H1 (cell line): ENCODE data around the gene RTEL1. TPM values are rescaled to one million over a fixed set of nuclear protein-coding genes. Genes with fewer than 3 reads are reported as not detected.
A peak's percentile ranks its signal among the peaks of the same experiment; 100 is the strongest.

Experiments
- CTCF ChIA-PET: fragments of 300-600 bp; sonication (Branson Sonifier 250); formaldehyde crosslinking; loops from one replicate; lab custom pipeline; 2021; ENCODE audit not compliant: partially characterized antibody; lab: Charles Lee
- POLR2A ChIA-PET: fragments of 300-600 bp; sonication (Branson Sonifier 250); formaldehyde crosslinking; loops from one replicate; lab custom pipeline; 2021; ENCODE audit warnings: inconsistent platforms; ENCODE audit not compliant: partially characterized antibody; lab: Charles Lee
- DNase-seq, 2 experiments: peaks; one replicate each; pipeline versions ENCODE4 v3.0.0 to v3.0.0-alpha.2; 2010 to 2022; ENCODE audit warnings: low spot score in 2 of 2, low read depth in 1 of 2, mixed read lengths in 1 of 2
- FAIRE-seq: peaks from 2 replicates; lab custom pipeline; 2011; peaks lifted over from hg19 to GRCh38; lab: Jason Lieb, UNC
- H2AFZ ChIP-seq: 2 replicates; pipeline ENCODE4 v1.8.1; 2012; ENCODE audit warnings: low read length, inconsistent platforms
- H2AK5ac ChIP-seq: 2 replicates; pipeline ENCODE4 v1.6.1; 2013; ENCODE audit warnings: low read depth, low read length
- H2BK120ac ChIP-seq: replicated peaks from 2 replicates; pipeline ENCODE3; 2013; ENCODE audit warnings: low read depth, low read length, inconsistent platforms
- H2BK12ac ChIP-seq: 2 replicates; pipeline ENCODE4 v1.6.1; 2013; ENCODE audit warnings: low read depth, low read length
- H2BK15ac ChIP-seq: 2 replicates; pipeline ENCODE4 v1.6.1; 2013; ENCODE audit warnings: low read length
- H2BK20ac ChIP-seq: 2 replicates; pipeline ENCODE4 v1.6.1; 2013; ENCODE audit warnings: low read length
- H2BK5ac ChIP-seq: 2 replicates; pipeline ENCODE4 v1.6.1; 2013; ENCODE audit warnings: low read depth, low read length
- H3K14ac ChIP-seq: 2 replicates; pipeline ENCODE4 v1.6.1; 2013; ENCODE audit warnings: inconsistent platforms; ENCODE audit not compliant: insufficient read length
- H3K18ac ChIP-seq: 2 replicates; pipeline ENCODE4 v1.6.1; 2013; ENCODE audit warnings: low read length; ENCODE audit errors: extremely low read depth
- H3K23ac ChIP-seq: 2 replicates; pipeline ENCODE4 v1.6.1; 2013; ENCODE audit warnings: inconsistent platforms; ENCODE audit not compliant: insufficient read length
- H3K23me2 ChIP-seq: 2 replicates; pipeline ENCODE4 v1.6.1; 2013; ENCODE audit warnings: low read depth, low read length
- H3K27ac ChIP-seq: 2 replicates; pipeline ENCODE4 v1.6.1; 2011; ENCODE audit warnings: low read depth, low read length, inconsistent platforms
- H3K27me3 ChIP-seq, 4 experiments: replicated peaks in 1 of 4; 1 replicate in 1 of 4; 2 replicates in 3 of 4; pipeline versions ENCODE4 v1.6.1 to v1.8.1; 2011 to 2013; ENCODE audit warnings: low read length in 3 of 4, mild to moderate bottlenecking in 3 of 4, inconsistent platforms in 2 of 4, mixed read lengths in 2 of 4, moderate library complexity in 1 of 4; ENCODE audit not compliant: control insufficient read depth in 3 of 4, insufficient read depth in 3 of 4; ENCODE audit errors: extremely low read depth in 1 of 4
- H3K36me3 ChIP-seq, 4 experiments: 2 replicates each; pipeline versions ENCODE4 v1.6.1 to v1.8.1; 2011 to 2013; ENCODE audit warnings: mild to moderate bottlenecking in 4 of 4, low read length in 3 of 4, moderate library complexity in 2 of 4, control low read depth in 1 of 4, inconsistent platforms in 1 of 4; ENCODE audit not compliant: insufficient read depth in 4 of 4, control insufficient read depth in 2 of 4
- H3K4ac ChIP-seq: replicated peaks from 2 replicates; pipeline ENCODE3; 2013; ENCODE audit warnings: low read length, low read depth, mixed read lengths, inconsistent platforms; ENCODE audit not compliant: insufficient read length
- H3K4me1 ChIP-seq, 4 experiments: replicated peaks in 1 of 4; 1 replicate in 1 of 4; 2 replicates in 3 of 4; pipeline versions ENCODE4 v1.6.1 to v1.8.1; 2011 to 2013; ENCODE audit warnings: low read length in 3 of 4, inconsistent platforms in 2 of 4, mixed read lengths in 1 of 4; ENCODE audit not compliant: insufficient read depth in 4 of 4, control insufficient read depth in 3 of 4
- H3K4me2 ChIP-seq, 2 experiments: 2 replicates each; pipeline versions ENCODE4 v1.6.1 to v1.8.1; 2011 to 2013; ENCODE audit warnings: low read depth in 2 of 2, low read length in 2 of 2, control low read depth in 1 of 2, inconsistent platforms in 1 of 2, mild to moderate bottlenecking in 1 of 2; ENCODE audit not compliant: insufficient read depth in 1 of 2
- H3K4me3 ChIP-seq, 4 experiments: fragments of 200-600, 300-600 bp in 1 of 4; sonication (generic), shearing (Covaris generic), sonication (Bioruptor Twin) in 1 of 4; 2 replicates each; pipeline versions ENCODE4 v1.5.1 to v1.8.1; 2011 to 2016; ENCODE audit warnings: low read length in 4 of 4, low read depth in 3 of 4, control low read depth in 2 of 4, inconsistent platforms in 2 of 4, mild to moderate bottlenecking in 2 of 4, mixed read lengths in 1 of 4, moderate library complexity in 1 of 4; ENCODE audit not compliant: insufficient read depth in 2 of 4; ENCODE audit errors: extremely low read depth in 1 of 4
- H3K56ac ChIP-seq: replicated peaks from 2 replicates; pipeline ENCODE3; 2013; ENCODE audit warnings: low read depth, mild to moderate bottlenecking, mixed read lengths, low read length, inconsistent platforms; ENCODE audit not compliant: insufficient read length
- H3K79me1 ChIP-seq: 2 replicates; pipeline ENCODE4 v1.6.1; 2013; ENCODE audit warnings: low read depth, low read length, control low read depth
- H3K79me2 ChIP-seq, 2 experiments: 2 replicates each; pipeline versions ENCODE4 v1.6.1 to v1.8.1; 2012 to 2013; ENCODE audit warnings: low read length in 2 of 2, mild to moderate bottlenecking in 2 of 2, inconsistent platforms in 1 of 2; ENCODE audit not compliant: insufficient read depth in 2 of 2, control insufficient read depth in 1 of 2
- H3K9ac ChIP-seq, 4 experiments: replicated peaks in 1 of 4; 1 replicate in 1 of 4; 2 replicates in 3 of 4; pipeline versions ENCODE4 v1.6.1 to v1.8.1; 2011 to 2013; ENCODE audit warnings: low read depth in 3 of 4, low read length in 3 of 4, control low read depth in 2 of 4, mild to moderate bottlenecking in 2 of 4, moderate library complexity in 2 of 4, inconsistent platforms in 1 of 4; ENCODE audit errors: extremely low read depth in 1 of 4
- H3K9me3 ChIP-seq, 2 experiments: 2 replicates each; pipeline versions ENCODE4 v1.6.1 to v1.8.1; 2012 to 2013; ENCODE audit warnings: mild to moderate bottlenecking in 2 of 2, moderate library complexity in 2 of 2, control low read depth in 1 of 2, inconsistent platforms in 1 of 2, low read depth in 1 of 2, low read length in 1 of 2, mixed read lengths in 1 of 2; ENCODE audit not compliant: insufficient read depth in 2 of 2
- H4K20me1 ChIP-seq, 2 experiments: replicated peaks in 1 of 2; 2 replicates each; pipeline versions ENCODE3 to v1.8.1; 2011 to 2013; ENCODE audit warnings: inconsistent platforms in 2 of 2, low read length in 2 of 2, mild to moderate bottlenecking in 1 of 2; ENCODE audit not compliant: insufficient read depth in 2 of 2, control insufficient read depth in 1 of 2
- H4K5ac ChIP-seq: 2 replicates; pipeline ENCODE4 v1.6.1; 2013; ENCODE audit warnings: low read length, low read depth, mixed read lengths, inconsistent platforms; ENCODE audit not compliant: insufficient read length
- H4K8ac ChIP-seq: 2 replicates; pipeline ENCODE4 v1.8.0; 2013; ENCODE audit warnings: mild to moderate bottlenecking, moderate library complexity, low read length, inconsistent platforms; ENCODE audit not compliant: insufficient read depth; ENCODE audit errors: extremely low read depth
- H4K91ac ChIP-seq: replicated peaks from 2 replicates; pipeline ENCODE3; 2013; ENCODE audit warnings: low read length, mixed read lengths, inconsistent platforms; ENCODE audit not compliant: insufficient read length
- ASH2L ChIP-seq: fragments of 200-600, 300-600 bp; sonication (generic); IDR thresholded peaks from one replicate; pipeline ENCODE4 v1.7.1; 2017; ENCODE audit warnings: low read length
- BCL11A ChIP-seq, 2 experiments: IDR thresholded peaks; one replicate each; pipeline ENCODE4 v1.6.1; 2011; ENCODE audit warnings: low read depth in 2 of 2, low read length in 2 of 2, mild to moderate bottlenecking in 2 of 2
- CEBPB ChIP-seq: IDR thresholded peaks from 2 replicates; pipeline ENCODE4 v1.6.1; 2012; ENCODE audit warnings: low read depth, low read length
- CREB1 ChIP-seq: IDR thresholded peaks from 2 replicates; pipeline ENCODE4 v1.6.1; 2012; ENCODE audit warnings: inconsistent platforms
- JUN ChIP-seq: IDR thresholded peaks from 2 replicates; pipeline ENCODE4 v1.6.1; 2011; ENCODE audit warnings: low read depth, mild to moderate bottlenecking, improper control_type of control experiment, low read length
- RAD21 ChIP-seq, 2 experiments: IDR thresholded peaks in 1 of 2; conservative IDR thresholded peaks in 1 of 2; 2 replicates each; pipeline ENCODE4 v1.6.1; 2011; ENCODE audit warnings: low read depth in 2 of 2, low read length in 2 of 2, improper control_type of control experiment in 1 of 2, inconsistent platforms in 1 of 2, mild to moderate bottlenecking in 1 of 2, moderate library complexity in 1 of 2
- WGBS, 2 experiments: shearing (Covaris generic) in 1 of 2; methylation state at CpG; one replicate each; pipeline versions ENCODE4 v1.1.6 to v1.1.7; 2013 to 2015; ENCODE audit warnings: low lambda C conversion rate in 2 of 2, mixed read lengths in 2 of 2, inconsistent platforms in 1 of 2, low coverage in 1 of 2, missing lambda C conversion rate in 1 of 2; ENCODE audit not compliant: insufficient replicate concordance in 2 of 2, insufficient coverage in 1 of 2, insufficient read length in 1 of 2; ENCODE audit errors: extremely low coverage in 1 of 2, missing lambda C conversion rate in 1 of 2; 5-methylcytosine and 5-hydroxymethylcytosine counted together
- polyA plus RNA-seq, 7 experiments: library from polyadenylated mRNA; depleted of rRNA in 3 of 7; stranded (reverse) in 5 of 7; unstranded in 2 of 7; fragments of >200 nt in 5 of 7; fragments of 200-250 nt in 2 of 7; gene quantifications; 1 replicate in 5 of 7; 2 replicates in 1 of 7; 4 replicates in 1 of 7; pipeline versions ENCODE4 v1.2.1 to v1.2.3, GENCODE V29; 2011 to 2013; ENCODE audit warnings: missing spikeins in 2 of 7, mixed read lengths in 2 of 7
- total RNA-seq: library from RNA; stranded (reverse); fragmentation: NEBNext Ultra II Directional; extraction: Animal tissue kit (Norgen Biotek cat#: 25700); gene quantifications from 2 replicates; pipeline ENCODE4 v1.2.1, GENCODE V29; 2021

The RTEL1 gene
- total and polyA plus RNA-seq, 2 of the 8 experiments (the other 6 are each of a cell fraction or from before 2014, with no cell fraction given) = 16.2 to 37.1 TPM

GRCh38 chr20:63628246-63628975 is 29.7 kb upstream of the RTEL1 start:
- H3K23ac ChIP-seq = no peak overlapping the region
- no peak overlapping the region for H3K27ac ChIP-seq
- H3K23me2 ChIP-seq = peaks cover 10% of the 10 kb centered on the region; the same call in 1 of the 2 replicates
- ChIA-PET CTCF (interaction anchor here (0.6 to 5.3 kb wide), 3 partner anchors 14 to 89 kb away, joined by 3 to 28 read pairs (median 3); no protein-coding TSS in a partner anchor), POLR2A (interaction anchor here (1.0 to 1.7 kb wide), 7 partner anchors 14 to 209 kb away, joined by 3 to 12 read pairs (median 4); partner anchors contain the start of genes HELZ2 and PTK6)
- H3K9me3 ChIP-seq = no peaks in the 10 kb centered on the region
- H3K4me1 ChIP-seq = peaks cover 0 to 3% (median under 1%) of the 10 kb centered on the region in 4 experiments; a peak in 3 of 7 replicates
- no peak overlapping the region for H2BK20ac ChIP-seq
- DNase-seq = no peak
- no peak overlapping the region for H2BK5ac ChIP-seq
- peak overlapping the region in 1 of 4 experiments; percentile 99; a peak in 1 of 8 replicates for H3K4me3 ChIP-seq
- H3K4ac ChIP-seq = no peak overlapping the region
- H3K79me1 ChIP-seq = peaks cover 4% of the 10 kb centered on the region; the same call in 1 of the 2 replicates
- WGBS, 2 experiments = 92% methylated on average over 22 of the region's 22 CpGs; no CpG with 5 or more reads in 1 of the 2 experiments
- no peak overlapping the region; a peak in 1 of 7 replicates for H3K9ac ChIP-seq
- no peaks in the 10 kb centered on the region for H4K20me1 ChIP-seq
- H3K36me3 ChIP-seq = no peaks in the 10 kb centered on the region
- no peak overlapping the region for H4K5ac ChIP-seq
- H2BK15ac ChIP-seq = no peak overlapping the region
- H3K79me2 ChIP-seq = peaks cover 0 to 16% of the 10 kb centered on the region in 2 experiments; a peak in 2 of 4 replicates
- no peak overlapping the region for H4K91ac ChIP-seq
- no peak overlapping the region for H2AFZ ChIP-seq
- H2AK5ac ChIP-seq = no peak overlapping the region
- no peak for FAIRE-seq
- H3K18ac ChIP-seq = no peak overlapping the region
- no peak overlapping the region for H4K8ac ChIP-seq
- TF ChIP-seq ASH2L (no peak), BCL11A (IDR thresholded peaks at IDR 0.05; ENCODE audit: low read depth in 2 of 2, low read length in 2 of 2) (no peak), RAD21 (IDR thresholded peaks at IDR 0.05 in 1 of 2, conservative IDR thresholded peaks at IDR 0.05 in 1 of 2; ENCODE audit: low read depth in 2 of 2, low read length in 2 of 2) (no peak), CREB1 (no peak), CEBPB (peak; percentile 84), JUN (no peak)
- no peak overlapping the region for H2BK12ac ChIP-seq
- no peak overlapping the region for H3K56ac ChIP-seq
- H3K4me2 ChIP-seq = peak overlapping the region; percentile 86 to 100; a peak in 3 of 4 replicates
- H2BK120ac ChIP-seq = no peak overlapping the region
- H3K27me3 ChIP-seq = no peaks in the 10 kb centered on the region
- H3K14ac ChIP-seq = no peak overlapping the region
